AG04450 (cell line): ENCODE measurements around the gene LIPC. TPM values are rescaled to one million over a fixed set of nuclear protein-coding genes. Genes with fewer than 3 reads are reported as not detected.
A peak's percentile ranks its signal among the peaks of the same experiment; 100 is the strongest.

ENCODE experiments used
- CTCF ChIA-PET: fragments of 300-600, 350-600 bp; formaldehyde crosslinking; extraction: SDS; loops from one replicate; lab custom pipeline; 2022; ENCODE audit warnings: antibody characterized with exemption, inconsistent platforms; lab: Charles Lee
- POLR2A ChIA-PET: fragments of 350-600 bp; formaldehyde crosslinking; extraction: SDS; loops from one replicate; lab custom pipeline; 2021; ENCODE audit warnings: antibody characterized with exemption, inconsistent platforms; lab: Yijun Ruan, JAX
- DNase-seq: peaks from one replicate; pipeline ENCODE4 v3.0.0-alpha.2; 2011; ENCODE audit warnings: low read depth, low spot score
- H3K27ac ChIP-seq: one replicate; pipeline ENCODE4 v1.5.1; 2012; ENCODE audit warnings: low read depth, low read length, control low read depth
- H3K27me3 ChIP-seq: one replicate; pipeline ENCODE4 v1.6.0; 2012; ENCODE audit warnings: low read length; ENCODE audit not compliant: control insufficient read depth, insufficient read depth
- H3K4me3 ChIP-seq: 2 replicates; pipeline ENCODE4 v1.5.1; 2011; ENCODE audit warnings: mild to moderate bottlenecking, low read depth, low read length, control low read depth
- H3K9me3 ChIP-seq: 2 replicates; pipeline ENCODE4 v1.5.1; 2012; ENCODE audit warnings: low read length; ENCODE audit not compliant: control insufficient read depth, insufficient read depth
- polyA plus RNA-seq: library from polyadenylated mRNA; depleted of rRNA; stranded (reverse); fragments of >200 nt; gene quantifications from 2 replicates; pipeline ENCODE4 v1.2.3, GENCODE V29; 2011
- TF ChIP-seq, protein P1 (sequence below): IDR thresholded peaks from 2 replicates; pipeline ENCODE4 v1.5.1; 2011; ENCODE audit warnings: low read depth, low read length, control low read depth, inconsistent platforms

LIPC gene
- polyA plus RNA-seq, 1 experiment: 0.82 TPM

GRCh38 chr15:58452775-58453174 is 21.0 kb downstream of the LIPC start:
- Histone ChIP-seq H3K27ac (no peak overlapping the region), H3K4me3 (no peak overlapping the region), H3K27me3 (peaks cover 3% of the 10 kb centered on the region), H3K9me3 (no peaks in the 10 kb centered on the region; the same call in 1 of the 2 replicates)
- ChIA-PET CTCF (no interaction called here), POLR2A (no interaction called here)
- no peak for DNase-seq
- TF ChIP-seq, protein P1, sequence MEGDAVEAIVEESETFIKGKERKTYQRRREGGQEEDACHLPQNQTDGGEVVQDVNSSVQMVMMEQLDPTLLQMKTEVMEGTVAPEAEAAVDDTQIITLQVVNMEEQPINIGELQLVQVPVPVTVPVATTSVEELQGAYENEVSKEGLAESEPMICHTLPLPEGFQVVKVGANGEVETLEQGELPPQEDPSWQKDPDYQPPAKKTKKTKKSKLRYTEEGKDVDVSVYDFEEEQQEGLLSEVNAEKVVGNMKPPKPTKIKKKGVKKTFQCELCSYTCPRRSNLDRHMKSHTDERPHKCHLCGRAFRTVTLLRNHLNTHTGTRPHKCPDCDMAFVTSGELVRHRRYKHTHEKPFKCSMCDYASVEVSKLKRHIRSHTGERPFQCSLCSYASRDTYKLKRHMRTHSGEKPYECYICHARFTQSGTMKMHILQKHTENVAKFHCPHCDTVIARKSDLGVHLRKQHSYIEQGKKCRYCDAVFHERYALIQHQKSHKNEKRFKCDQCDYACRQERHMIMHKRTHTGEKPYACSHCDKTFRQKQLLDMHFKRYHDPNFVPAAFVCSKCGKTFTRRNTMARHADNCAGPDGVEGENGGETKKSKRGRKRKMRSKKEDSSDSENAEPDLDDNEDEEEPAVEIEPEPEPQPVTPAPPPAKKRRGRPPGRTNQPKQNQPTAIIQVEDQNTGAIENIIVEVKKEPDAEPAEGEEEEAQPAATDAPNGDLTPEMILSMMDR: no peak

DNA sequence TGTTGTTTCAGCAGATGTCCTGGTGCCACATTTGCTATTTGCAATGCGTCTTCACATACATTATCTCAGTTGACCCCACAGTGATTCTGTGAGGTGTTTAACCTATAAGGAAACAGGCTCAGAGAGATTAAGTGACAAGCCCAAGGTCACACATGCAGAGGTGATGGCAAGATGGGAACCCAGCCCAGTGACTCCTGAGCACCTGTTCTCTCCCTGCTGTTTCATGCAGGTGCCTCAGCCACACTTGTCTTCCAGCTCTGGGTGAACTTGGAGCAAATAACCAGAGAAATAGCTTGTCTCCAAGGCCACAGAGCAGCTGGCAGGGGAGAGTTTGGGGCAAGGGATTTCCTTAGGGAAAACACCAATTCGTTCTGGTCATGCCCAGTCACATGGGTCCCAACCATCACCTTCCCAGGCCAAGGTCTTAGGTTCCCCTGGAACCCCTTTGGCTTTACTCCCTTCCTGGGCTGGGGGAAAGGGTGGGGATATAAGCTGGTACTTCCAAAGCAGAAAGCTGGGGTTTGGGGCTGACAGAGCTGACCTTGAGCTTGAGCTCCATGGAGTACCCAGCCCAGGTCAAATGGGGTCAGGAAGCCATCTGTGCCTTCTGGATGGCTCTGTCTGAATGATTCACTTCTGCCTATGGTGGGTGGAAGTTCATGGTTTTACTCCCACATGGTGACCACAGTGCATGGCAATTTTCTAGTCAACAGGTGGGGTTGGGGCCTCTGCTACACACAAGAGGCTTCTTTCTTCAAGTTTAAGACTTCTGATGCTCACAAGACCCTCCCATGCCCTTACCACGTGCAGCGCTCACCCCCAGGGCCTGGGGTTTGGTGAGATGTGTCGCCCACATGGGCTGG is 22.4 kb downstream of the LIPC start:
- CTCF ChIA-PET: no interaction called here

DNA sequence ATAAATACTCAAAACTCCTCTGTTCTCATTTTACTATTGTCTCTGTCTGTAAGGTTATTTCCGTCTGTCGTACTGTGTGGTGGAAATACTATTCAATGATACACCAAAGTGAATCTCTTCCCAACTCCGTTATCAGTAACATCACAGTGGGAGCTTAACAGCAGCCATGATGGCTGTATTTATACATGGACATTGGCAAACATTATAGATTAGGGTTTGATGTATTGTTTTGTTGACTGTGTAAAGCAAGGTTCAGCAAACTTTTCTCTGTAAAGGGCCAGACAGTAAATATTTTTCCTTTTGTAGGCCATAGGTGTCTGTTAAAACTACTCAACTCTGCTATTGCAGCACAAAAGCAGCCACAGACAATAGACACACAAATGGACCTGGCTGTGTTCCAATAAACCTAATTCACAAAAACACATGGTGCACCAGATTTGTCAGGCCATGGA is 23.2 kb downstream of the LIPC start:
- TF ChIP-seq, protein P1: no peak
- H3K27ac ChIP-seq: no peak overlapping the region
- peaks cover 3% of the 10 kb centered on the region for H3K27me3 ChIP-seq
- DNase-seq: no peak
- H3K4me3 ChIP-seq: no peak overlapping the region
- CTCF ChIA-PET: no interaction called here
- no peaks in the 10 kb centered on the region; the same call in 1 of the 2 replicates for H3K9me3 ChIP-seq
- POLR2A ChIA-PET: no interaction called here

More for the DNA sequence above, 22.4 kb downstream of the LIPC start:
- Histone ChIP-seq H3K9me3 (no peaks in the 10 kb centered on the region; the same call in 1 of the 2 replicates), H3K4me3 (no peak overlapping the region), H3K27me3 (peaks cover 3% of the 10 kb centered on the region), H3K27ac (no peak overlapping the region)
- no peak for DNase-seq
- TF ChIP-seq, protein P1: no peak
- POLR2A ChIA-PET: no interaction called here

GRCh38 chr15:58457466-58457965 is 25.7 kb downstream of the LIPC start:
- Histone ChIP-seq H3K27ac (peak overlapping the region; percentile 49), H3K9me3 (no peaks in the 10 kb centered on the region), H3K27me3 (peaks cover 3% of the 10 kb centered on the region), H3K4me3 (no peak overlapping the region)
- CTCF ChIA-PET: interaction anchor here (0.9 to 1.1 kb wide), 2 partner anchors 11 to 187 kb away, joined by 3 read pairs; no protein-coding TSS in a partner anchor
- POLR2A ChIA-PET: interaction anchor here (0.9 to 1.4 kb wide), 3 partner anchors 12 to 97 kb away, joined by 3 to 5 read pairs (median 3); no protein-coding TSS in a partner anchor
- TF ChIP-seq, protein P1: no peak; the same call in 1 of the 2 replicates
- DNase-seq: peak; percentile 80
